Large intestine (tissue), 3 donors: Measurements from ENCODE around the gene RHOG. TPM values are rescaled to one million over a fixed set of nuclear protein-coding genes. Genes with fewer than 3 reads are reported as not detected.
A peak's percentile ranks its signal among the peaks of the same experiment; 100 is the strongest.

Source experiments
- DNase-seq, 2 donors: peaks; one replicate each; pipeline versions ENCODE4 v3.0.0 to v3.0.0-alpha.2; 2013
- H3K27ac ChIP-seq: one replicate; pipeline ENCODE4 v1.5.1; 2013; ENCODE audit warnings: low read length
- H3K27me3 ChIP-seq: 2 replicates; pipeline ENCODE4 v1.6.1; 2013; ENCODE audit warnings: low read length; ENCODE audit not compliant: control insufficient read depth, insufficient read depth
- H3K36me3 ChIP-seq: 2 replicates; pipeline ENCODE4 v1.6.1; 2013; ENCODE audit warnings: low read length; ENCODE audit not compliant: control insufficient read depth, insufficient read depth
- H3K4me1 ChIP-seq: one replicate; pipeline ENCODE4 v1.6.1; 2013; ENCODE audit warnings: low read length; ENCODE audit not compliant: control insufficient read depth, insufficient read depth
- H3K4me3 ChIP-seq: one replicate; pipeline ENCODE4 v1.5.1; 2013; ENCODE audit warnings: low read length
- H3K9me3 ChIP-seq: one replicate; pipeline ENCODE4 v1.6.1; 2013; ENCODE audit warnings: mild to moderate bottlenecking, low read depth, low read length, moderate library complexity; ENCODE audit not compliant: control insufficient read depth
- WGBS: methylation state at CpG from one replicate; pipeline ENCODE4 v1.1.5; 2013; ENCODE audit warnings: low lambda C conversion rate; ENCODE audit not compliant: insufficient coverage; 5-methylcytosine and 5-hydroxymethylcytosine counted together
- polyA plus RNA-seq: library from polyadenylated mRNA; unstranded; fragments of 120-200 nt; gene quantifications from one replicate; pipeline ENCODE4 v1.2.1, GENCODE V29; 2013

RHOG gene
- polyA plus RNA-seq, 1 donor: 48.9 TPM

- peaks cover 26% of the 10 kb centered on the region for H3K4me1 ChIP-seq
- peaks cover 11% of the 10 kb centered on the region for H3K36me3 ChIP-seq
- no peak overlapping the region for H3K4me3 ChIP-seq
- WGBS: no CpG with 5 or more reads among the region's 4 CpGs
- no peaks in the 10 kb centered on the region for H3K27me3 ChIP-seq
- no peaks in the 10 kb centered on the region for H3K9me3 ChIP-seq
- no peak for DNase-seq
- peak overlapping the region; percentile 79 for H3K27ac ChIP-seq
These were observed 6.5 kb downstream of the RHOG start for GRCh38 chr11:3834349-3834663.

DNA sequence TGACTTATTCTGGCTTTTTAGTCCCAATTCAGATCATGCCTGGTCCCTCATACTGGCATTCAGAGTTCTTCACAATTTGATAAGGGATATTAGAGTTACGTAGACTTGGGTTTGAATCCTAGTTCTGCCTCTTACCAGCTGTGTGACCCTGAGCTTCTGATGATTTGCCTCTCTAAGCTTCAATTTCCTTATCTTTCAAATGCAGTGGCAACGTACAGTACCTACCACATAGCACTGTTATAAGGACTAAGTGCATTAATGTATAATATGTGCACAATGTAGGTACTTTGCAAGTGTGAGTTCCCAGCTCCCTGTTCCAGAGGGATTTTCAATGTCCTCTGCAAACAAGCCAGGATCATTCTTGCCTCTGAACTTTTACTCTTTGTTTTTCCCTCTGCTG, 7.3 kb downstream of the RHOG start:
- WGBS: no CpG with 5 or more reads among the region's 2 CpGs
- Histone ChIP-seq H3K36me3 (peaks cover 14% of the 10 kb centered on the region), H3K4me3 (no peak overlapping the region), H3K27ac (peak overlapping the region; percentile 79), H3K4me1 (peaks cover 24% of the 10 kb centered on the region), H3K27me3 (no peaks in the 10 kb centered on the region), H3K9me3 (no peaks in the 10 kb centered on the region)
- DNase-seq: no peak

DNA sequence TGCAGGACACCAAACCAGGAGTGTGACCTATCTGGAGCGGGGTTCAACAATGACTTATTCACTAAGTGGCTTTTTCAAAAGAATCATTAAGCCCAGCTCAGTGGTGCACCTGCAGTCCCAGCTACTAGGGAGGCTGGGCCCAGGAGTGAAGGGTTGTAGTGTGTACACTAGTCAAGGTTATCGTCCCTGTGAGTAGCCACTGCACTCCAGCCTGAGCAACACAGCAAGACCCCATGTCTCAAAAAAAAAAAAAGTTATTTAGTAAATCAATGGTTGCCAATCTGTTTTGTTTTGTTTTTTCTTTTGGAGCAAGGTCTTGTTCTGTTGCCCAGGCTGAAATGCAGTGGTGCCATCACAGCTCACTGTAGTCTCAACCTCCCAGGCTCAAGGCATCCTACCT, 7.9 kb downstream of the RHOG start:
- no peak for DNase-seq
- WGBS: no CpG with 5 or more reads among the region's 2 CpGs
- Histone ChIP-seq H3K27me3 (no peaks in the 10 kb centered on the region), H3K27ac (no peak overlapping the region), H3K36me3 (peaks cover 18% of the 10 kb centered on the region), H3K4me1 (peaks cover 24% of the 10 kb centered on the region), H3K4me3 (no peak overlapping the region), H3K9me3 (no peaks in the 10 kb centered on the region)

DNA sequence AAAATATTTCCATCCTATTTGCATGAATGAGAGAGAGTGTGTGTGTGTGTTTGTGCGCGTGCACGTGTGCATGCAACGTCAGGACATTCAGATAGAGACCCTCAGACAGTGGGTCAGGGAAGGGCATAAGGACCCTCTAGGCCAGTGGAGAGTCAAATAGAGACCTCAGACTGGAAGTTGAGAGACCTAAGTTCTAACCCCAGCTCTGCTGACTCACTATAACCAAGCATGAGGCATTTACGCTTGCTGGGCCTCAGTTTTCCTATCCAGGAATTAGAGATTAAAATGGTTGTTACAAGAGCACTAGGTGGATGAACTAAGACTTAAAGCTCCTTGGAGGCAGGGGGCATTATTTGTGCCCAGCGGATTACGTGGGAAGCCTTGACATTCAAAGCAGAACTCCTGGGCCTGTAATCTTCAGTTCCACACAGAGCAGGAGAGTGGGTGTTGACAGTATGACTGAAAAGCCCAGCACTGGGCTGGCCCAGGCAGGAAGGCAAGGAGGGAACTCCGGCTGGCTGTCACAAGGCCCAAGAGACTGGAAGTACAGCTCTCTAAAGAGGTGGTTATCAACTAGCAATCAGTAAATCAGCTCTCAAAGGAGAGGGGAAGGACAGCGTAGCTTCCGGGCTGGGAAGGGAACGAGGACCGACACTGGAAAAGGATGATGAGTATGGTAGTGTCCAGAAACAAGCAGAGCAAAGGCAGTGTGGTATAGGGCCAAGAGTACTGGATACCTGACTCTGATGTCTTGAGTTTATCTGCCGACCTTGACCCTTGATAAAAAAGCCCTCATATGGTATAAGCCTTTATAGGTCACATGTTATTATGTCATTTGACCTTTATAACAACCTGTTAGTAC, 9.2 kb downstream of the RHOG start:
- H3K36me3 ChIP-seq: peaks cover 30% of the 10 kb centered on the region
- WGBS: no CpG with 5 or more reads among the region's 13 CpGs

DNA sequence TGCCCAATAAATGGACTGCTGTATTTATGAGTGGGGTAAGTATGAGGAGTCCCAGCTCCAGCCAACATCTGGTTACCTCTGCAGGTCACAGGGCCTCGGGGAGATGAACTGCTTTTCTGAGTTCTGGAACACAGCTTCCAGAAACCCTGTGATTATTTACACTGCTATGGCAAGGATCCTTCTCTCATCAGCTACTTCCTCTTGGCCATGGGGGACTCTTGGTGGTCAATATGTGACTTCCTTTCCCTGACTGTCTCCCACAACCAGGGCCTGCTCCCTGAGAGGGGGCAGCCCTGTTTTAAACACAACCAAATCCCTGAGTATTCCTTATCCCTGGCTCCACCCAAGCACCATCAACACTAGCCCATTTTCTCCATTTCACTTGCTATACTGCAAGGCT, 10.0 kb downstream of the RHOG start:
- H3K4me3 ChIP-seq: no peak overlapping the region
- H3K4me1 ChIP-seq: peaks cover 17% of the 10 kb centered on the region
- DNase-seq: no peak
- WGBS: no CpG with 5 or more reads among the region's 1 CpG
- no peaks in the 10 kb centered on the region for H3K9me3 ChIP-seq
- H3K36me3 ChIP-seq: peaks cover 39% of the 10 kb centered on the region
- no peaks in the 10 kb centered on the region for H3K27me3 ChIP-seq
- no peak overlapping the region for H3K27ac ChIP-seq

More for the DNA sequence above, 9.2 kb downstream of the RHOG start:
- Histone ChIP-seq H3K4me1 (peaks cover 18% of the 10 kb centered on the region), H3K27ac (no peak overlapping the region), H3K4me3 (no peak overlapping the region), H3K9me3 (no peaks in the 10 kb centered on the region), H3K27me3 (no peaks in the 10 kb centered on the region)
- no peak for DNase-seq

DNA sequence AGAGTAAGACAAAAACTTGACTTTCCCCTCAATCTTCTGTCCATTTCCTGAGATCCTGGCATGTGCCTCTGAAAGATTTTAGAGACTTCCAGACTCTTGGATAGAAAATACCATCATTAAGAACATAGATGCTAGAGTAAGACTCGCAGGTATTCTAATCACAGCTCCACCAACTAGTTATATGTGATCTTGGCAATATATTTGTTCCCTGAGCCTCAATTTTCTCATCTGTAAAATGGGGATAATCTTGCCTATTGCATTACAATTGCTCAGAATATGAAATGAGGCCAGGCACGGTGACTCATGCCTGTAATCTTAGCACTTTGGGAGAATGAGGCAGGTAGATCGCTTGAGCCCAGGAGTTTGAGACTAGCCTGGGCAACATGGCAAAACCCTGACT, 10.7 kb downstream of the RHOG start:
- DNase-seq: no peak
- no peaks in the 10 kb centered on the region for H3K9me3 ChIP-seq
- 100% methylated on average over 1 of the region's 3 CpGs for WGBS
- peaks cover 44% of the 10 kb centered on the region for H3K36me3 ChIP-seq
- peaks cover 11% of the 10 kb centered on the region for H3K4me1 ChIP-seq
- H3K4me3 ChIP-seq: no peak overlapping the region
- no peaks in the 10 kb centered on the region for H3K27me3 ChIP-seq
- no peak overlapping the region for H3K27ac ChIP-seq

GRCh38 chr11:3827434-3828186, 13.1 kb downstream of the RHOG start:
- no peak overlapping the region for H3K27ac ChIP-seq
- no CpG with 5 or more reads among the region's 35 CpGs for WGBS
- H3K27me3 ChIP-seq: no peaks in the 10 kb centered on the region
- no peak for DNase-seq
- no peaks in the 10 kb centered on the region for H3K9me3 ChIP-seq
- peaks cover 60% of the 10 kb centered on the region for H3K36me3 ChIP-seq
- no peak overlapping the region for H3K4me3 ChIP-seq
- no peaks in the 10 kb centered on the region for H3K4me1 ChIP-seq

GRCh38 chr11:3826721-3827120, 14.0 kb downstream of the RHOG start:
- no CpG with 5 or more reads among the region's 3 CpGs for WGBS
- DNase-seq: no peak
- Histone ChIP-seq H3K27me3 (no peaks in the 10 kb centered on the region), H3K4me3 (no peak overlapping the region), H3K36me3 (peaks cover 60% of the 10 kb centered on the region), H3K9me3 (no peaks in the 10 kb centered on the region), H3K27ac (no peak overlapping the region), H3K4me1 (no peaks in the 10 kb centered on the region)

DNA sequence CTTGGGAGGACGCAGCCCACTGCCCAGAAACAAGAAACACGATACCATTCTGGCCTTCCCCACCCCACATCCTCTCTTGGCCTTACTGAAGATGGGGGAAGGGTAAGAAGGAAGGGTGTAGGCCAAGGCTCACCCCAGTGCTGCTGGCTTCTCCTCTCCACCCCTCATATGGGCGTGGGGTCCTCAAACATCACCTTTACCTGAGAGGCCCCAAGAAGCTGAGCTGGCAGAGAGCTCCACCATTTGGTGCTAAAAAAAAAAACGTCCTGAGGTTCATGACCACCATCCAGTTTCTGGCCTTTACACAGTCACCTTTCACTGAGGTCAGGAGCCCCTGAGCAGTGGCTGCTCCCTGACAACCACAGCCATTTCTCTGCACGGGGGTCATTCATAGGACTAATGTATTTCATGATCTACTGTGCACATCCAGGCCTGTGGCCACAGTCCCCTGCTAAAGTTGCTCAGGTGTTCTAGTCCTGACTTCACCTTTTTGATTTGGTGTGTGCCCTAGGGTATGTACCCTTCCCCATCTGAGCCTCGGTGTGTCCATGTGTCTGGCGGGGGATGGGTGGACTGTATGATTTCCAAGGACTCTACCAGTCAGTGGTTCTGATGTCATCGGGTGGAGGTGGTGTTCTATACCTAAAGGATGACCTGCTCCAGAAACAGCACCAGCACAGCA, 15.1 kb downstream of the RHOG start:
- no peak for DNase-seq
- Histone ChIP-seq H3K27me3 (no peaks in the 10 kb centered on the region), H3K36me3 (peaks cover 60% of the 10 kb centered on the region), H3K4me3 (no peak overlapping the region), H3K27ac (no peak overlapping the region), H3K4me1 (no peaks in the 10 kb centered on the region), H3K9me3 (no peaks in the 10 kb centered on the region)
- no CpG with 5 or more reads among the region's 8 CpGs for WGBS

- no CpG with 5 or more reads among the region's 18 CpGs for WGBS
- H3K4me1 ChIP-seq: no peaks in the 10 kb centered on the region
- H3K9me3 ChIP-seq: no peaks in the 10 kb centered on the region
- no peaks in the 10 kb centered on the region for H3K27me3 ChIP-seq
- H3K36me3 ChIP-seq: peaks cover 56% of the 10 kb centered on the region
- no peak overlapping the region for H3K4me3 ChIP-seq
- peak in 1 of 2 donors; percentile 44 for DNase-seq
- H3K27ac ChIP-seq: no peak overlapping the region
These were observed 15.9 kb downstream of the RHOG start for GRCh38 chr11:3824714-3825472.
